Ascending aorta (tissue), 2 donors: ENCODE measurements around the gene CARD10. TPM values are rescaled to one million over a fixed set of nuclear protein-coding genes. Genes with fewer than 3 reads are reported as not detected.

Source experiments
- DNase-seq, 2 donors: peaks; one replicate each; pipeline ENCODE4 v3.0.0-alpha.2; 2019; ENCODE audit warnings: low spot score in 2 of 2
- H3K27ac ChIP-seq, 2 donors: fragments of 200-600 bp; sonication (generic); one replicate each; pipeline ENCODE4 v1.5.1; 2016 to 2017; ENCODE audit warnings: mild to moderate bottlenecking in 1 of 2
- H3K27me3 ChIP-seq: fragments of 200-600 bp; sonication (generic); one replicate; pipeline ENCODE4 v1.5.1; 2017
- H3K36me3 ChIP-seq, 2 donors: fragments of 200-600 bp; sonication (generic); one replicate each; pipeline ENCODE4 v1.5.1; 2016
- H3K4me1 ChIP-seq, 2 donors: fragments of 200-600 bp; sonication (generic); one replicate each; pipeline ENCODE4 v1.5.1; 2016 to 2017; ENCODE audit warnings: mild to moderate bottlenecking in 1 of 2
- H3K4me3 ChIP-seq, 2 donors: fragments of 200-600 bp; sonication (generic); one replicate each; pipeline ENCODE4 v1.5.1; 2016 to 2017; ENCODE audit warnings: mild to moderate bottlenecking in 1 of 2
- H3K9me3 ChIP-seq, 2 donors: fragments of 200-600 bp; sonication (generic); one replicate each; pipeline ENCODE4 v1.5.1; 2016
- CTCF ChIP-seq, 3 experiments: fragments of 200-600 bp in 2 of 3; fragments of 450-650 bp in 1 of 3; sonication (generic) in 2 of 3; IDR thresholded peaks; one replicate each; pipeline ENCODE4 v1.5.1; 2016 to 2019; ENCODE audit warnings: antibody characterized with exemption in 3 of 3, mild to moderate bottlenecking in 1 of 3, moderate library complexity in 1 of 3
- intact Hi-C: fragments of 100-400 bp; cut with DNase I; formaldehyde crosslinking; loops from one replicate; pipeline ENCODE4 v1.15.1; 2023
- total RNA-seq: library from RNA; depleted of rRNA; stranded (reverse); fragments of >200 nt; gene quantifications from one replicate; pipeline ENCODE4 v1.1.0, GENCODE V29; 2016

Gene CARD10
- total RNA-seq, 1 donor from 2014 or later = 21.0 TPM

- intact Hi-C loops = no loop called here
- no peak overlapping the region for H3K4me3 ChIP-seq
- H3K4me1 ChIP-seq = peaks cover 9 to 12% of the 10 kb centered on the region in 2 donors
- no peaks in the 10 kb centered on the region for H3K27me3 ChIP-seq
- TF ChIP-seq CTCF (IDR thresholded peaks at IDR 0.05) = no peak
- no peaks in the 10 kb centered on the region for H3K9me3 ChIP-seq
- DNase-seq = no peak
- no peak overlapping the region for H3K27ac ChIP-seq
- no peaks in the 10 kb centered on the region for H3K36me3 ChIP-seq
Measured at GRCh38 chr22:37499027-37499707, 20.0 kb downstream of the CARD10 start.

GRCh38 chr22:37498289-37498909 lies 20.8 kb downstream of the CARD10 start:
- H3K4me3 ChIP-seq = no peak overlapping the region
- no peak for DNase-seq
- peaks cover 9 to 12% of the 10 kb centered on the region in 2 donors for H3K4me1 ChIP-seq
- no peaks in the 10 kb centered on the region for H3K36me3 ChIP-seq
- peak in 2 of 3 experiments; percentile 7 to 26 for TF ChIP-seq CTCF (IDR thresholded peaks at IDR 0.05)
- H3K9me3 ChIP-seq = no peaks in the 10 kb centered on the region
- intact Hi-C loops = no loop called here
- H3K27ac ChIP-seq = no peak overlapping the region
- H3K27me3 ChIP-seq = no peaks in the 10 kb centered on the region

GRCh38 chr22:37497062-37497599 lies 22.1 kb downstream of the CARD10 start:
- Histone ChIP-seq H3K27me3 (no peaks in the 10 kb centered on the region), H3K4me3 (no peak overlapping the region), H3K27ac (no peak overlapping the region), H3K36me3 (no peaks in the 10 kb centered on the region), H3K9me3 (no peaks in the 10 kb centered on the region), H3K4me1 (peaks cover 9 to 12% of the 10 kb centered on the region in 2 donors)
- intact Hi-C loops = no loop called here
- TF ChIP-seq CTCF (IDR thresholded peaks at IDR 0.05) = no peak
- no peak for DNase-seq

GRCh38 chr22:37496651-37497050 lies 22.6 kb downstream of the CARD10 start:
- no peak overlapping the region for H3K4me3 ChIP-seq
- peaks cover 4 to 8% of the 10 kb centered on the region in 2 donors for H3K4me1 ChIP-seq
- intact Hi-C loops = no loop called here
- no peak overlapping the region for H3K27ac ChIP-seq
- TF ChIP-seq CTCF (IDR thresholded peaks at IDR 0.05) = no peak
- no peaks in the 10 kb centered on the region for H3K9me3 ChIP-seq
- no peak for DNase-seq
- no peaks in the 10 kb centered on the region for H3K27me3 ChIP-seq
- no peaks in the 10 kb centered on the region for H3K36me3 ChIP-seq

GRCh38 chr22:37493979-37494378 lies 25.2 kb downstream of the CARD10 start:
- Histone ChIP-seq H3K27me3 (no peaks in the 10 kb centered on the region), H3K36me3 (no peaks in the 10 kb centered on the region), H3K4me1 (no peaks in the 10 kb centered on the region), H3K9me3 (no peaks in the 10 kb centered on the region), H3K27ac (no peak overlapping the region), H3K4me3 (no peak overlapping the region)
- DNase-seq = no peak
- no peak for TF ChIP-seq CTCF (IDR thresholded peaks at IDR 0.05)
- intact Hi-C loops = no loop called here
